GM19099 (cell line): Measurements from ENCODE around the gene AMMECR1L.

Source experiments
- POLR2A ChIP-seq: IDR thresholded peaks from 3 replicates; pipeline ENCODE4 v1.6.1; 2011; ENCODE audit warnings: low read depth; ENCODE audit not compliant: insufficient read length; ENCODE audit errors: extremely low read depth

Gene AMMECR1L

GRCh38 chr2:127893033-127893432, 7.3 kb upstream of the AMMECR1L start:
- no peak for TF ChIP-seq POLR2A

GRCh38 chr2:127891811-127892210, 6.1 kb upstream of the AMMECR1L start:
- TF ChIP-seq POLR2A, result no peak

GRCh38 chr2:127888772-127889171, 3.0 kb upstream of the AMMECR1L start:
- no peak for TF ChIP-seq POLR2A

- no peak for TF ChIP-seq POLR2A
Observed at GRCh38 chr2:127887776-127888130, 2.0 kb upstream of the AMMECR1L start.

- TF ChIP-seq POLR2A, result no peak
Observed at GRCh38 chr2:127887082-127887775, 1.5 kb upstream of the AMMECR1L start.

GRCh38 chr2:127884436-127884835, 1.3 kb downstream of the AMMECR1L start:
- TF ChIP-seq POLR2A, result no peak

- no peak for TF ChIP-seq POLR2A
Observed at GRCh38 chr2:127879899-127880298, 5.9 kb downstream of the AMMECR1L start.

- TF ChIP-seq POLR2A, result no peak
Observed at GRCh38 chr2:127877626-127878025, 8.1 kb downstream of the AMMECR1L start.

- no peak for TF ChIP-seq POLR2A
Observed at GRCh38 chr2:127877136-127877535, 8.6 kb downstream of the AMMECR1L start.

- no peak for TF ChIP-seq POLR2A
Observed at GRCh38 chr2:127874378-127875269, 11.1 kb downstream of the AMMECR1L start.

- TF ChIP-seq POLR2A, result no peak
Observed at GRCh38 chr2:127873707-127874303, 12.0 kb downstream of the AMMECR1L start.

GRCh38 chr2:127872354-127872753, 13.4 kb downstream of the AMMECR1L start:
- TF ChIP-seq POLR2A, result no peak

GRCh38 chr2:127865926-127866325, 19.8 kb downstream of the AMMECR1L start:
- no peak for TF ChIP-seq POLR2A

GRCh38 chr2:127864877-127865276, 20.9 kb downstream of the AMMECR1L start:
- TF ChIP-seq POLR2A, result no peak

- TF ChIP-seq POLR2A, result no peak
Observed at GRCh38 chr2:127862228-127862627, 23.5 kb downstream of the AMMECR1L start.

- no peak for TF ChIP-seq POLR2A
Observed at GRCh38 chr2:127860130-127860529, 25.6 kb downstream of the AMMECR1L start.
